NCI-H146 (cell line): ENCODE results near the gene TRMO.

ENCODE experiments used
- DNase-seq: peaks from one replicate; lab custom pipeline; 2025; lab: John Stamatoyannopoulos, UW

TRMO gene

GRCh38 chr9:97858826-97859225 is 63.5 kb downstream of the TRMO start:
- DNase-seq = no peak

GRCh38 chr9:97858393-97858713 is 63.9 kb downstream of the TRMO start:
- DNase-seq = no peak

- DNase-seq = no peak
Measured at GRCh38 chr9:97857606-97858392, 64.5 kb downstream of the TRMO start.

- DNase-seq = no peak
Measured at GRCh38 chr9:97856857-97857605, 65.3 kb downstream of the TRMO start.

- no peak for DNase-seq
Measured at GRCh38 chr9:97855899-97856298, 66.4 kb downstream of the TRMO start.

- no peak for DNase-seq
Measured at GRCh38 chr9:97855486-97855875, 66.8 kb downstream of the TRMO start.

- DNase-seq = no peak
Measured at GRCh38 chr9:97854696-97855485, 67.4 kb downstream of the TRMO start.
